ENCODE data around the gene TNFRSF11A. TPM values are rescaled to one million over a fixed set of nuclear protein-coding genes. Genes with fewer than 3 reads are reported as not detected.

Gene TNFRSF11A
- total RNA-seq, 1 donor from 2014 or later = 3.9 TPM

GRCh38 chr18:62300359-62300963 lies 24.6 kb upstream of the TNFRSF11A start:
- intact Hi-C loops (cut with DNase I) = no loop called here
- Histone ChIP-seq H3K4me1 (no peaks in the 10 kb centered on the region), H3K9me3 (no peaks in the 10 kb centered on the region), H3K36me3 (peaks cover 0 to 39% of the 10 kb centered on the region in 2 donors), H3K27me3 (no peaks in the 10 kb centered on the region), H3K27ac (no peak overlapping the region), H3K4me3 (no peak overlapping the region)
- TF ChIP-seq CTCF (IDR thresholded peaks at IDR 0.05) (no peak), POLR2AphosphoS5 (IDR thresholded peaks at IDR 0.05; ENCODE audit: insufficient read depth in 1 of 2, low read depth in 1 of 2) (no peak), POLR2A (IDR thresholded peaks at IDR 0.05) (no peak)
- no peak for DNase-seq (ENCODE audit: extremely low spot score in 2 of 2)

DNA sequence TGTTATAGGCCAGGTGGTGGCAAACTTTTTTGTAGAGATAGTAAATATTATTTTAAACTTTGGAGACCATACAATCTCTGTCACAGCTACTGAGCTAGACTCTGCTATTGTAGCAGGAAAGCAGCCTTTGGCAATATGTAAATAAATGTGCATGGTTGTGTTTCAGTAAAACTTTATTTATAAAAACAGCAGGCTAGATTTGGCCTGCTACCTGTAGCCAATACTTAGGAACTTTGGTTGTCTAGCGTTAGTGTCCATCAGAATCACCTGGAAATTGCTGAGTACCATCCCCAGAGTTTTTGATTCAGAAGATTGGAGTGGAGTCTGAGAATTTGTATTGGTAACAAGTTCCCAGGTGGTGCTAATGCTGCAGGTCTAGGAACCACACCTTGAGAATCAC lies 23.8 kb upstream of the TNFRSF11A start:
- no peak for DNase-seq (ENCODE audit: extremely low spot score in 2 of 2)
- Histone ChIP-seq H3K4me3 (no peak overlapping the region), H3K9me3 (no peaks in the 10 kb centered on the region), H3K27me3 (no peaks in the 10 kb centered on the region), H3K27ac (no peak overlapping the region), H3K4me1 (no peaks in the 10 kb centered on the region), H3K36me3 (peaks cover 0 to 39% of the 10 kb centered on the region in 2 donors)
- TF ChIP-seq CTCF (IDR thresholded peaks at IDR 0.05) = no peak
- TF ChIP-seq POLR2A (IDR thresholded peaks at IDR 0.05) = no peak
- no peak for TF ChIP-seq POLR2AphosphoS5 (IDR thresholded peaks at IDR 0.05; ENCODE audit: insufficient read depth in 1 of 2, low read depth in 1 of 2)
- intact Hi-C loops (cut with DNase I) = no loop called here

DNA sequence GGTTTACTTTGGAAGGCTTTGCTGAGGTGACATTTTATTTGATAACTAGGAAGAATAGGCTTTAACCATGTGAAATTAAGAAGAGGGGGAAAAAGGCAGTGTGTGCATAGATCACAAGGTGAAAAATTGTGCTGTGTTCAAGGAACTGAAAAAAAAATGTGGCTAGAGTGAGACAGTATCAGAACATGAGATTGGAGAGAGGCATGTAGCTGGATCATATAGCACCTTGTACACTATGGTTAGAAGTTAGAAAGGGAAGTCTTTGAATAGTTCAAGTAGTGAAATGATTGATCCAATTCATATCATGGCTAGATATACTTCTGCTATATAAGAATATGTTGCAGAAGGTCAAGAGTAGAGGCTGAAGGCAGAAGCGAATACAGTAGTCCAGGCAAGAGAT lies 12.3 kb upstream of the TNFRSF11A start:
- no peaks in the 10 kb centered on the region for H3K9me3 ChIP-seq
- H3K27me3 ChIP-seq = no peaks in the 10 kb centered on the region
- no peak overlapping the region for H3K27ac ChIP-seq
- intact Hi-C loops (cut with DNase I) = no loop called here
- no peak overlapping the region for H3K4me3 ChIP-seq
- TF ChIP-seq POLR2AphosphoS5 (IDR thresholded peaks at IDR 0.05; ENCODE audit: insufficient read depth in 1 of 2, low read depth in 1 of 2) = no peak
- no peak for TF ChIP-seq CTCF (IDR thresholded peaks at IDR 0.05)
- no peak for TF ChIP-seq POLR2A (IDR thresholded peaks at IDR 0.05)
- no peaks in the 10 kb centered on the region for H3K4me1 ChIP-seq
- peaks cover 0 to 12% of the 10 kb centered on the region in 2 donors for H3K36me3 ChIP-seq
- no peak for DNase-seq (ENCODE audit: extremely low spot score in 2 of 2)

GRCh38 chr18:62318228-62319180 lies 6.6 kb upstream of the TNFRSF11A start:
- intact Hi-C loops (cut with DNase I) = no loop called here
- no peak for DNase-seq (ENCODE audit: extremely low spot score in 2 of 2)
- TF ChIP-seq POLR2AphosphoS5 (IDR thresholded peaks at IDR 0.05; ENCODE audit: insufficient read depth in 1 of 2, low read depth in 1 of 2) = no peak
- no peak for TF ChIP-seq POLR2A (IDR thresholded peaks at IDR 0.05)
- TF ChIP-seq CTCF (IDR thresholded peaks at IDR 0.05) = no peak
- H3K9me3 ChIP-seq = no peaks in the 10 kb centered on the region
- no peak overlapping the region for H3K27ac ChIP-seq
- no peak overlapping the region for H3K4me3 ChIP-seq
- no peaks in the 10 kb centered on the region for H3K27me3 ChIP-seq
- H3K36me3 ChIP-seq = no peaks in the 10 kb centered on the region
- no peaks in the 10 kb centered on the region for H3K4me1 ChIP-seq

GRCh38 chr18:62321201-62321600 lies 3.9 kb upstream of the TNFRSF11A start:
- no peak for DNase-seq (ENCODE audit: extremely low spot score in 2 of 2)
- H3K9me3 ChIP-seq = no peaks in the 10 kb centered on the region

More at GRCh38 chr18:62321201-62321600, 3.9 kb upstream of the TNFRSF11A start:
- intact Hi-C loops (cut with DNase I) = no loop called here
- TF ChIP-seq POLR2AphosphoS5 (IDR thresholded peaks at IDR 0.05; ENCODE audit: insufficient read depth in 1 of 2, low read depth in 1 of 2) = no peak
- no peak for TF ChIP-seq CTCF (IDR thresholded peaks at IDR 0.05)
- no peak for TF ChIP-seq POLR2A (IDR thresholded peaks at IDR 0.05)
- Histone ChIP-seq H3K27ac (no peak overlapping the region), H3K27me3 (no peaks in the 10 kb centered on the region), H3K36me3 (no peaks in the 10 kb centered on the region), H3K4me1 (peaks cover 15% of the 10 kb centered on the region), H3K4me3 (no peak overlapping the region)
